Lower lobe of right lung (tissue), 2 donors: ENCODE results near the gene ITGB3BP. TPM values are rescaled to one million over a fixed set of nuclear protein-coding genes. Genes with fewer than 3 reads are reported as not detected.

ENCODE experiments used
- ATAC-seq, 2 donors: fragments of 200-7000 bp; cut with Tn5 transposase; one replicate each; pipeline ENCODE4 v1.9.1; 2020 to 2022; ENCODE audit warnings: mild to moderate bottlenecking in 2 of 2, moderate library complexity in 2 of 2
- DNase-seq: peaks from one replicate; pipeline ENCODE4 v3.0.0-alpha.2; 2020
- H3K27ac ChIP-seq: fragments of 200-600 bp; one replicate; pipeline ENCODE4 v1.8.0; 2022
- H3K27me3 ChIP-seq: fragments of 200-600 bp; one replicate; pipeline ENCODE4 v1.8.0; 2022; ENCODE audit warnings: low read depth
- H3K36me3 ChIP-seq: fragments of 200-600 bp; one replicate; pipeline ENCODE4 v1.8.0; 2022; ENCODE audit warnings: mild to moderate bottlenecking
- H3K4me1 ChIP-seq: fragments of 200-600 bp; one replicate; pipeline ENCODE4 v1.8.0; 2022
- H3K4me3 ChIP-seq: fragments of 200-600 bp; one replicate; pipeline ENCODE4 v1.8.0; 2022; ENCODE audit warnings: mild to moderate bottlenecking
- H3K9me3 ChIP-seq: fragments of 200-600 bp; one replicate; pipeline ENCODE4 v1.8.0; 2022
- CTCF ChIP-seq: fragments of 200-600 bp; IDR thresholded peaks from one replicate; pipeline ENCODE4 v1.8.0; 2022; ENCODE audit warnings: antibody characterized with exemption, mild to moderate bottlenecking
- intact Hi-C: fragments of 100-400 bp; cut with DNase I; formaldehyde crosslinking; loops from one replicate; pipeline ENCODE4 v1.11.0; 2022
- total RNA-seq: library from RNA; stranded (reverse); fragmentation: NEBNext Ultra II Directional; extraction: Animal tissue kit (Norgen Biotek cat#: 25700); gene quantifications from one replicate; pipeline ENCODE4 v1.2.1, GENCODE V29; 2021
- donor health status: DM: no; HTN: yes; CAD: no; lungs with severe emphysema.

Gene ITGB3BP
- total RNA-seq, 1 donor from 2014 or later = 18.5 TPM

- no peaks in the 10 kb centered on the region for H3K9me3 ChIP-seq
- TF ChIP-seq CTCF = no peak
- H3K4me3 ChIP-seq = no peak overlapping the region
- no peaks in the 10 kb centered on the region for H3K27me3 ChIP-seq
- H3K27ac ChIP-seq = no peak overlapping the region
- no peak for DNase-seq
- H3K36me3 ChIP-seq = peaks cover 26% of the 10 kb centered on the region
- ATAC-seq = no peak
- intact Hi-C loops = no loop called here
- H3K4me1 ChIP-seq = no peaks in the 10 kb centered on the region
Measured at GRCh38 chr1:63509718-63510117, 13.3 kb downstream of the ITGB3BP start.

- H3K4me1 ChIP-seq = no peaks in the 10 kb centered on the region
- no peak for TF ChIP-seq CTCF
- H3K27ac ChIP-seq = no peak overlapping the region
- H3K4me3 ChIP-seq = no peak overlapping the region
- H3K9me3 ChIP-seq = no peaks in the 10 kb centered on the region
- H3K36me3 ChIP-seq = peaks cover 26% of the 10 kb centered on the region
- intact Hi-C loops = no loop called here
- DNase-seq (no peak), ATAC-seq (no peak)
- H3K27me3 ChIP-seq = no peaks in the 10 kb centered on the region
Measured at GRCh38 chr1:63506782-63507181, 16.2 kb downstream of the ITGB3BP start.

- DNase-seq = no peak
- H3K27me3 ChIP-seq = no peaks in the 10 kb centered on the region
- TF ChIP-seq CTCF = no peak
- H3K4me1 ChIP-seq = no peaks in the 10 kb centered on the region
- H3K4me3 ChIP-seq = no peak overlapping the region
- H3K27ac ChIP-seq = no peak overlapping the region
- intact Hi-C loops = no loop called here
- H3K9me3 ChIP-seq = no peaks in the 10 kb centered on the region
- peaks cover 2% of the 10 kb centered on the region for H3K36me3 ChIP-seq
- ATAC-seq = no peak
Measured at GRCh38 chr1:63501256-63501655, 21.8 kb downstream of the ITGB3BP start.

GRCh38 chr1:63498106-63498505, 24.9 kb downstream of the ITGB3BP start:
- no peak for TF ChIP-seq CTCF
- intact Hi-C loops = no loop called here
- Histone ChIP-seq H3K4me1 (no peaks in the 10 kb centered on the region), H3K27ac (no peak overlapping the region), H3K4me3 (no peak overlapping the region), H3K36me3 (no peaks in the 10 kb centered on the region), H3K27me3 (no peaks in the 10 kb centered on the region), H3K9me3 (no peaks in the 10 kb centered on the region)
- no peak for DNase-seq
- no peak for ATAC-seq

- DNase-seq (no peak), ATAC-seq (no peak)
- intact Hi-C loops = no loop called here
- Histone ChIP-seq H3K4me3 (no peak overlapping the region), H3K27ac (no peak overlapping the region), H3K9me3 (no peaks in the 10 kb centered on the region), H3K4me1 (no peaks in the 10 kb centered on the region), H3K36me3 (no peaks in the 10 kb centered on the region), H3K27me3 (no peaks in the 10 kb centered on the region)
- TF ChIP-seq CTCF = no peak
Measured at GRCh38 chr1:63497577-63497976, 25.4 kb downstream of the ITGB3BP start.
